B cell (primary cell): ENCODE results near the gene FAM20C. TPM values are rescaled to one million over a fixed set of nuclear protein-coding genes. Genes with fewer than 3 reads are reported as not detected.

Source experiments
- ATAC-seq: fragments of 200-7000 bp; cut with Tn5 transposase; one replicate; pipeline ENCODE4 v1.10.0; 2021; ENCODE audit warnings: low read depth, mild to moderate bottlenecking, moderate number of reproducible peaks, moderate library complexity
- CTCF ChIA-PET: fragments of 350-600 bp; sonication (Branson Sonifier 250); formaldehyde crosslinking; loops from one replicate; lab custom pipeline; 2021; ENCODE audit warnings: antibody characterized with exemption, inconsistent platforms; lab: Charles Lee
- POLR2A ChIA-PET: fragments of 350-600 bp; sonication (Branson Sonifier 250); formaldehyde crosslinking; loops from one replicate; lab custom pipeline; 2021; ENCODE audit warnings: antibody characterized with exemption; lab: Charles Lee
- DNase-seq: peaks from one replicate; pipeline ENCODE4 v3.0.0; 2013
- H2AFZ ChIP-seq: 2 replicates; pipeline ENCODE4 v1.6.1; 2012; ENCODE audit warnings: mild to moderate bottlenecking, low read depth, low read length; ENCODE audit not compliant: insufficient read depth, poor library complexity, severe bottlenecking
- H3K27ac ChIP-seq, 2 donors: 1 replicate in 1 of 2; 2 replicates in 1 of 2; pipeline ENCODE4 v1.5.1; 2012 to 2013; ENCODE audit warnings: low read length in 2 of 2, mild to moderate bottlenecking in 2 of 2, moderate library complexity in 1 of 2
- H3K27me3 ChIP-seq, 4 experiments: fragments of 200-600 bp in 1 of 4; sonication (generic) in 1 of 4; replicated peaks in 1 of 4; 1 replicate in 2 of 4; 2 replicates in 2 of 4; pipeline versions ENCODE4 v1.6.1 to v1.7.0; 2013 to 2016; ENCODE audit warnings: low read length in 3 of 4, mild to moderate bottlenecking in 2 of 4, mixed read lengths in 1 of 4, moderate library complexity in 1 of 4; ENCODE audit not compliant: insufficient read depth in 4 of 4, control insufficient read depth in 3 of 4; ENCODE audit errors: control extremely low read depth in 1 of 4
- H3K36me3 ChIP-seq, 2 experiments: replicated peaks in 1 of 2; 1 replicate in 1 of 2; 2 replicates in 1 of 2; pipeline versions ENCODE4 v1.6.1 to v1.7.1; 2013; ENCODE audit warnings: low read length in 1 of 2; ENCODE audit not compliant: insufficient read depth in 2 of 2, control insufficient read depth in 1 of 2; ENCODE audit errors: control extremely low read depth in 1 of 2, extremely low read depth in 1 of 2
- H3K4me1 ChIP-seq, 2 donors: fragments of 200-600 bp in 1 of 2; sonication (generic) in 1 of 2; 1 replicate in 1 of 2; 2 replicates in 1 of 2; pipeline versions ENCODE4 v1.5.1 to v1.6.1; 2013 to 2017; ENCODE audit warnings: low read length in 2 of 2; ENCODE audit not compliant: control insufficient read depth in 2 of 2, insufficient read depth in 2 of 2
- H3K4me2 ChIP-seq: replicated peaks from 2 replicates; pipeline ENCODE3; 2012; ENCODE audit warnings: mild to moderate bottlenecking, low read depth, low read length; ENCODE audit not compliant: poor library complexity, severe bottlenecking
- H3K4me3 ChIP-seq, 5 experiments: fragments of 200-600 bp in 1 of 5; sonication (generic) in 1 of 5; 1 replicate in 3 of 5; 2 replicates in 2 of 5; pipeline versions ENCODE4 v1.5.1 to v1.7.0; 2011 to 2016; ENCODE audit warnings: low read length in 4 of 5, mild to moderate bottlenecking in 4 of 5, low read depth in 2 of 5, control low read depth in 1 of 5, moderate library complexity in 1 of 5; ENCODE audit not compliant: insufficient read depth in 1 of 5; ENCODE audit errors: control extremely low read depth in 1 of 5, extremely low read depth in 1 of 5
- H3K79me2 ChIP-seq: fragments of 200-600 bp; sonication (generic); one replicate; pipeline ENCODE4 v1.6.0; 2016; ENCODE audit warnings: low read length; ENCODE audit not compliant: control insufficient read depth, insufficient read depth
- H3K9ac ChIP-seq: fragments of 200-600 bp; sonication (generic); 2 replicates; pipeline ENCODE4 v1.6.1; 2017; ENCODE audit warnings: mild to moderate bottlenecking, low read length, moderate library complexity
- H3K9me3 ChIP-seq, 3 donors: one replicate each; pipeline versions ENCODE4 v1.6.1 to v1.7.1; 2013; ENCODE audit warnings: low read length in 2 of 3; ENCODE audit not compliant: control insufficient read depth in 2 of 3, insufficient read depth in 1 of 3; ENCODE audit errors: control extremely low read depth in 1 of 3
- H4K20me1 ChIP-seq: 2 replicates; pipeline ENCODE4 v1.6.0; 2012; ENCODE audit warnings: mild to moderate bottlenecking, low read length; ENCODE audit not compliant: insufficient read depth, control insufficient read depth, poor library complexity, severe bottlenecking
- H3K27ac Mint-ChIP-seq: one replicate; pipeline ENCODE4 v1.8.0; 2021; ENCODE audit warnings: mixed read lengths
- H3K27me3 Mint-ChIP-seq: one replicate; pipeline ENCODE4 v1.8.0; 2021; ENCODE audit warnings: mixed read lengths
- H3K4me1 Mint-ChIP-seq: one replicate; pipeline ENCODE4 v1.8.0; 2021; ENCODE audit warnings: mixed read lengths
- H3K4me3 Mint-ChIP-seq: one replicate; pipeline ENCODE4 v1.8.0; 2021; ENCODE audit warnings: mixed read lengths
- H3K9me3 Mint-ChIP-seq: one replicate; pipeline ENCODE4 v1.8.0; 2022; ENCODE audit warnings: mixed read lengths; ENCODE audit not compliant: insufficient read depth
- CTCF ChIP-seq: fragments of 200-600 bp; IDR thresholded peaks from one replicate; pipeline ENCODE4 v1.8.0; 2022; ENCODE audit warnings: antibody characterized with exemption, mild to moderate bottlenecking
- EZH2 ChIP-seq: IDR thresholded peaks from 2 replicates; pipeline ENCODE4 v1.6.1; 2012; ENCODE audit warnings: borderline replicate concordance, low read depth, mild to moderate bottlenecking, moderate library complexity, low read length; ENCODE audit not compliant: insufficient read depth, poor library complexity, severe bottlenecking
- WGBS: methylation state at CpG from one replicate; pipeline ENCODE4 v1.1.5; 2013; ENCODE audit warnings: missing lambda C conversion rate; ENCODE audit not compliant: insufficient coverage; 5-methylcytosine and 5-hydroxymethylcytosine counted together
- intact Hi-C: fragments of 100-400 bp; cut with micrococcal nuclease; formaldehyde crosslinking; loops from one replicate; pipeline ENCODE4 v1.10.0; 2022
- polyA plus RNA-seq: library from polyadenylated mRNA; depleted of rRNA; stranded (reverse); fragments of >200 nt; gene quantifications from 2 replicates; pipeline ENCODE4 v1.2.3, GENCODE V29; 2012
- total RNA-seq, 2 donors: library from RNA; stranded (reverse); fragments of 120-200 nt in 1 of 2; gene quantifications; 1 replicate in 1 of 2; 2 replicates in 1 of 2; pipeline versions ENCODE4 v1.2.3 to v1.2.4, GENCODE V29; 2013 to 2022

The FAM20C gene
- total and polyA plus RNA-seq, 2 donors (not counting 1 experiment from before 2014, with no cell fraction given) = 0.54 to 0.81 TPM

- no peaks in the 10 kb centered on the region for H3K4me1 ChIP-seq
- Mint-ChIP-seq H3K27ac (no peak overlapping the region), H3K4me3 (no peak overlapping the region), H3K27me3 (no peaks in the 10 kb centered on the region), H3K4me1 (no peaks in the 10 kb centered on the region), H3K9me3 (no peaks in the 10 kb centered on the region)
- TF ChIP-seq CTCF = no peak
- TF ChIP-seq EZH2 = no peak
- ChIA-PET POLR2A (no interaction called here), CTCF (no interaction called here)
- H3K27ac ChIP-seq = no peak overlapping the region
- no peak overlapping the region for H3K4me2 ChIP-seq
- no peaks in the 10 kb centered on the region for H3K27me3 ChIP-seq
- no peaks in the 10 kb centered on the region for H4K20me1 ChIP-seq
- no peak overlapping the region for H2AFZ ChIP-seq
- 83% methylated on average over 12 of the region's 15 CpGs for WGBS
- H3K4me3 ChIP-seq = no peak overlapping the region
- DNase-seq (no peak), ATAC-seq (no peak)
- no peaks in the 10 kb centered on the region for H3K36me3 ChIP-seq
- H3K9me3 ChIP-seq = peaks cover 0 to 12% (median 0%) of the 10 kb centered on the region in 3 donors
- intact Hi-C loops = no loop called here
- H3K9ac ChIP-seq = no peak overlapping the region
- no peaks in the 10 kb centered on the region for H3K79me2 ChIP-seq
Observed at GRCh38 chr7:221978-222715, 29.8 kb downstream of the FAM20C start.

GRCh38 chr7:222716-223041 is 30.3 kb downstream of the FAM20C start:
- peaks cover 0 to 12% (median 0%) of the 10 kb centered on the region in 3 donors for H3K9me3 ChIP-seq
- TF ChIP-seq CTCF = no peak
- no peak for TF ChIP-seq EZH2
- no peak for DNase-seq
- H3K79me2 ChIP-seq = no peaks in the 10 kb centered on the region
- intact Hi-C loops = no loop called here
- no peak overlapping the region for H3K27ac ChIP-seq
- no peaks in the 10 kb centered on the region for H3K27me3 ChIP-seq
- no peaks in the 10 kb centered on the region for H3K9me3 Mint-ChIP-seq
- H4K20me1 ChIP-seq = no peaks in the 10 kb centered on the region
- no peak overlapping the region for H3K9ac ChIP-seq
- CTCF ChIA-PET = no interaction called here
- 95% methylated on average over 10 of the region's 10 CpGs for WGBS
- no peak for ATAC-seq
- H3K4me2 ChIP-seq = no peak overlapping the region
- H3K4me3 Mint-ChIP-seq = no peak overlapping the region
- POLR2A ChIA-PET = no interaction called here
- H3K4me1 ChIP-seq = no peaks in the 10 kb centered on the region
- H3K36me3 ChIP-seq = no peaks in the 10 kb centered on the region
- H3K4me1 Mint-ChIP-seq = no peaks in the 10 kb centered on the region
- no peak overlapping the region for H3K4me3 ChIP-seq
- H3K27ac Mint-ChIP-seq = no peak overlapping the region
- no peak overlapping the region for H2AFZ ChIP-seq
- H3K27me3 Mint-ChIP-seq = no peaks in the 10 kb centered on the region
